GM19397 (cell line): ENCODE data around the gene PLXNA4.

Experiments used
- ATAC-seq: cut with Tn5 transposase; IDR thresholded peaks from one replicate; pipeline ENCODE4 v1.9.1; 2021; ENCODE audit warnings: mild to moderate bottlenecking, moderate library complexity; ENCODE audit not compliant: unreplicated experiment

PLXNA4 gene

DNA sequence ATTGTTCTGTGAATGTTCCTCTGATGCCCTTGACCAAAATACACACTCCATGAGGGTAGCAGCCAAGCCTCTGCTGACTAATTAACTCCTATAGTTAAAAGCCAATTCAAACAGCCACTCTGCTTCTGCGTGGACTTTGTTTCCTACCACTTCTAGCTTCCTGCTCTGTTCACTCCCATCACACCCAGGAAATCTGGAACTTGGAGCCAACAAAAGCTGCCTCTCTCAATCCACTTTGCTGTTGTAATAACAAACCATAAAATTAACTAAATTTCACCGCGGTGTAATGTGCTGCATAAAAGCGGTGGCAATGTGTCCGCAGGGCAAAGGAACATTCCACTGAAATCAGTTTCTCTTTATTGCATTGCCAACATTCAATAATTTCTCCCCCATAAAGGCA, 239.5 kb downstream of the PLXNA4 start:
- no peak for ATAC-seq

DNA sequence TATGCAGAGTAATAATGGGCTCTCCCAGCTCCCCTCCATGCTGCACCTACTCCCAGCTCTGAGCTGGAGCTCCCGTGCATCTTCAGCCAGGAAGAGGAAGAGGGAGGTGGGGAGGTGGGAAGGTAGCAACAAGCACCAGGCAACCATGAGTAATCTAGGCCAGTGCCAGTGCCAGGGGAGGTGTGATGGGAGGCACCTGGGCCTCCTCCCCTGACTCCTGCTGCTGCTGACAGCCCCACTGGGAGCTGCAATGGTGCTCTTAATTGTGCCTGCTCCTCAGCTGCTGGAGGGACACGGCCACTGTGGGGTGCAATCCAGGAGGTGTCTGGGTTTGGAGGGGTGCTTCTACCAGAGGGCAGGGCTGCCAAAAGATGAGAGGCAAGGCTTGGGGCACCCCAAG, 243.0 kb downstream of the PLXNA4 start:
- ATAC-seq = no peak

DNA sequence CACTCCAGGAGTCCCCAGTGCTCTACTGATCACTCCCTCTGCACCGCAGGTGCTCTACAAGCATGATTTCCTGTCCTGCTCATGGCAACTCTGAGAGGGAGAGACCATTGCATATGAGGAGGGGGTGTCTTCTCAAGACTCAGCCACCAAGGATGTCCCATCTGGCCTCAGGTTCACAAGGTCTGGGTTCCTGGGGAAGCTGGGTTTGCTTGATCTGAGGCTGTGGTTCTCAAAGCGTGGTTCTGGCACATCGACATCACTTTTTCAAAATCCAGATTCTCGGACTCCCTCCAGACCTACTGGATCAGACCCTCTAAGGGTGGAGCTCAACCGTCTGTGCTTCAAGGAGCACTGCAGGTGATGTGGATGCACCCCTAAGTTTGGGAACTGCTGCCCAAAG, 247.5 kb downstream of the PLXNA4 start:
- ATAC-seq = no peak

DNA sequence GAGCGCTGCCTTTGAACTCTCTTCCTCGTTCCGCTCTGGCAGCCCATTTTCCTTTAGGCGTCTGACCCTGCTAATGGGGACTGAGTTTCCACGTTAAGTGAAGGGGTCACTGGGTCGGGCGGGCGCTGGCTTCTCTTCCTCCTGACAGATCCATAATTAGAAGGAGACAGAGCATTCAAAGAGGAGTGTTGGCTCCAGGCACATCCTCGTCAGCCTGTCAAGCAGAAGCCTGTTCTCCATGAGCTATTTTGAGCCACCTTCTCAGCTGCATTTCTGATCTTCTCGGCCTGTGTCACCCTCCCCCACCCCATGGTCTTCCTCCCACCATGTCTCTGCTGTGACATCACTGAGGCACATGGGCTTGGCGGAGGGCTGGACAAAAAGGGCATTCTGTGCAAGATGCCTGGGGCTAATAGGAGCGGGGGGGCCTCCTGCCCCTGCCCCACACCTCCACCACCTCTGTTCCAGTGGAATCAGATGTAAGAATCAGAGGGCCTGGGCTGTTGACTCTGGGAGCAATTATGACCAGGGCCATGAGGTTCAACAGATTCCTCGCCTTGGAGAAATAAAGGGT, 248.1 kb downstream of the PLXNA4 start:
- no peak for ATAC-seq

DNA sequence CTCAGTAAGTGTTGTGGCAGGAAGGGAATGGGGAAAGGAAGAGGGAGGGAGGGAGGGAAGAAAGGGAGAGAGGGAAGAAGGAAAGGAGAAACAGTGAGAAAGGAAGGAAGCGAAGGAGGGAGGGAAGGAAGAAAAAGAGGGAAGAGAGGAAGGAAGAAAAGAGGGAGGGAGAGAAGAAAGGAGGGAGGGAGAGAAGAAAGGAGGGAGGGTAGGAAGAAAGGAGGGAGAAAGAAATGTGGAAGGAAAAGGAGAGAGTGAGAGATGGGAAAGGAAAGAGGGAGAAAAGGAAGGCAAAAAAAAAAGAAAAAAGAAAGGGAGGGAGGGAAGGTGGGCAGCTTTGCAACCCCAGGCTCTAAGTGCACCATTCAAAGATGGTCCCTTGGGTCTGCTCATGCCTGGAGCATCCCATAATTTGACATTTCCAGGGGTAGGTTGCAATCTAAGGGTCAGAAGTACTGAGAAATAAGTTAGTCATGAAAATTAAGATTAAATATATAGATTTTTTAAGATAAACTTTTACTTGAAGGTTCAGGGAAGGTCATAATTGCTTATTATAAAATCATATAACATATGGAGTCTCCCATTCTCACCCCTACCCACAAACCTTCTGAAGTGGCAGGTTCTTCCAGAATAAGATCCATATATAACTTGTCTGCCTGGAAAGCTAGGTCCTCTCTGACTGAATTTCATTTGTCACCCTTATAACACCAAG, 249.2 kb downstream of the PLXNA4 start:
- no peak for ATAC-seq

DNA sequence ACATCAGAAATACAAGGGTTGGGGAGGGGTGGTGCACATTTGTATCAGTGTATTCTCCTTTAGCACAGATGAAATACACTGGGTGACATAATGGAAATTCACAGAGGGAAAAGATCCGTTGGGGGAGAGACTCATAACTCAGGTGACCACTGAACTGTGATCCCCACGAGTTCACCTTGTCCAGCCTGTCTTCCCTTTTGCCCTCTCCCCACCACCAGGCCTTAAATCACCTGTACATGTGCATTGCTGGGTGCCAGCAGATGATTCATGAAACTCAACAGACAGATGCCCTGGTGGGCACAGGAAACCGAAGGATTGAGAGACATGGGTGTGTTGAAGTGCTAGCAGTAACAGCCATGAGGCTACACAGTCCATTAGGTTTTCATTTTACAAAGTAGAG, 253.3 kb downstream of the PLXNA4 start:
- ATAC-seq = no peak

DNA sequence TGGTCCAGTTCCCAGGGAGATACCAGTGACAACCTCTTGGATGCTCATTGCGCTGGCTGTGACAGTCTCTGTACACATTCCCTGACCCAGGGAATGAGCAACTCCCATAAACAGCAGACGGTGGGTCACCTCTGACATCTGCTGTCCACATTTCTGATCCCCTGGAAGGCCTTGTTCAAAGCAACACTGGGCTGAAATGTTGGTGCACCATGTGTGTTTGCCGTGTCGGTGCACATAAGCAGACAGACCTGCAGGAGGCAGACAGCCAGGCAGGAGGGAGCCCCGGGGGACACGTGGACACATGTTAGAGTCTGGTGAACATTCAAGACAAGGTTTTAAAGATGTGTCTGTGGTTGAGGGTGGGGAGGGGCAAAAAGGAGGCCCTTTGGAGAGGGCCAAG, 254.9 kb downstream of the PLXNA4 start:
- ATAC-seq = no peak

DNA sequence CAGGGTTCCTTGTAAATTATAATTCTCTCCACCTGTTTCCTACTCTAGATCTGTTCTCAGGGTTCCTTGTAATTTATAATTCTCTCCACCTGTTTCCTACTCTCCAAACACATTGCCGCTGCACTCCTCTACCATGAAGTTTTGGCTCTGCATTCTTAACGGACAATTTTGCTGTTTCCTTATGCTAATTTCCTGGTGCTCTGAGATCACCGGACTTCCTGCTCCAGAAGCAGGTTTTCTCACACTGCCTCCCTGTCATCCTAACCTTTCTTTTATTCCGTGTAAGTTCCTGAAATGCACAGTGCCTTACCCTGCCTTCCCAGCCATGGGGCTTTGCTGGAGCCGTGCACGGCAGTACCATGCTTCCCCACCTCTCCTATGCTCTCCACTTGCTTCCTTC, 256.8 kb downstream of the PLXNA4 start:
- ATAC-seq = no peak

DNA sequence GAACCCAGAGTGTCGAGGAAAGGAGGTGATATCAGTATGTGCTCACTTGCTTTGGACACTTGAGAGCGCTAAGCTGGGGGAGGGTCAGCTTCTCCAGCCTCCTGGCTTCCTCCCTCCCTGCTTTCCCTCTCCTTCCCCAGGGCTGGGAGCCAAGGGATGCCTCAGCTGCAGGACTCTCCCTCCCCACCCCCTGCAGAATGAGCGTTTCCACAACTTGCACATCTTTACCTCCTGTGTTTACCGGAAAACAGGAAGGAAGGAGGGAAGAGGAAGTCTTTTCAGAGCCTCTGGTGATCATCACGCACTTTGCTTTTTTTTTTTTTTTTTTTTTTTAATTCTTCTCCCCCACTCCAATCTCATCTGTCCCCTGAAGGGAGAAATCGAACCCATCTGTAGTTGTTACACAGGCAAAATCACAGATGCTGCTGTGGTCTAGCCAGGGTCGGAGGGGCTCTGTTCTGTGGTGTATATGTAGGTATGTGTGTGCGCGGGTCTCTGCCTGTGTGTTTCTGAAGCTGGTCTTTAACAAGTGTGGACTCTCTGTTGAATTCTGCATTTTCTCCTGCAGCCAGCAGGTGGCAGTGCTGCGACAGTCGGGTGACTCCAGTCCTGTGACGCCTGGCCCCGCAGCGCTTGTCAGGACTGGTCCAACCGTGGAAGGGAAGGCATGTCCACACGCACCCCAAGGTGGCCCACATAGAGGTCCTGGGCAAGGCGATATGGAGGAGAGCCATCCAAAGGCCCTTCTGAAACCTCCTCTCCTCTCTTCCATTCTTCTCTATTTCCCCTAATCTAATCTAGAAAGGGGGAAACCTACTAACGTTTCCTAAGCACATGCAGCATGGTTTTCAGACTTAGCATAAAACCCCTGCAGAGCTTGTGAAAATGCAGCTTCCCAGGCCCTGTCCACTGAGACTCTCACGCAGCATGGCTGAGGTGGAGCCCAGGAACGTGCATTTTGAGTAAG, 257.6 kb downstream of the PLXNA4 start:
- ATAC-seq = peak; percentile 83

DNA sequence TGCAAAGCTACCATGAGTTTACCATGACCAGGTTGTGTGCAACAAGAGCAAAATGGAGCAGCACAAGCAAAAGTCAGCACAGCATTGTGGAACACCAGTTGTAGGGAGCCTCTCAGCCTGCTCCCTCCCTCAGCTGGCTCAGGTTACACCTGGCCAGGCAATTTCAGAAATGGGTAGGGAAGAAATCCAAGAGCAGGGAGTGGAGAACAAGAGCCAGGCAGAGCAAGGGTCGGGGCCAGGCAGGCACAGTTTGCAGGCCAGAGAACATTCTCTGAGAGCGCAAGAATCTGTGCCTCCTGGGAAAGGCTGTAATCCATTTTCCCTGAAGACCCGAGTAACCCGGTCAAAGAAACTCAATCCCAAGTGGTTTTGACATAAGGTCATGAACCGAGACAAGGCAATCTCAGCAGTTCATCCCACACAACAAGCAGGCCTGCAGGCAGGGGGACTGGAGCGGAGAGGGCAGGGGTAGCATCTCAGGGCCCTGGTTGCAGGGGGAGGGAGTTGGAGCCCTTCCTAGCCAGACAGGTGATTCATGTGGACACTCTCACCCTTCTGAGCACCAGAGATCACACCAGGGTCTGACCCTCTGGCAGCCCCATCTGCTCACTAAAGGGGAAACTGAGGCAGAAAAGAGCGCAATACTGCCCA, 258.4 kb downstream of the PLXNA4 start:
- ATAC-seq = no peak

DNA sequence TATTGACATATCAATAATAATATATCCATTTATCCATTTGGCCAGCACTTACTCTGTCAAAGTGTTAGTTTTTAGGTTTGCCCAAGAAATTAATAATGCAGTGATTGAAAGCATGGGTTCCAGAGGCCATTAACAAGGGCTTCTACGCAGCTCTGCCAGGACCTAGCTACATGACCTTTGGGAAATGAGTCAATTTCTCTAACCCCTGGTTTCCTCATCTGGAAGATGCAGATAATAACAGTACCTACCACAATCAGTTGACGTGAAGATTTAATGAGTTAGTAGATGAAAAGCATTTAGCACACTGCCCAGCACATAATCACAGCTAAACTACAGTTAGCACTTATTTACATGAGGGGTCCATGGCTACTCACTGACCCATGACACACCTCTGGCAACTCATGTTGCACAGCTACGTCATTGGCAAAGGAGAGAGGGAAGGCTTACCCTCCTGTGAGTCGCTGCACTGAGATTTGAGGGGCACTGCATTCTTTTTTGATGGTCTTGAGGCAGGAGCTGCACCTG, 263.7 kb downstream of the PLXNA4 start:
- no peak for ATAC-seq

DNA sequence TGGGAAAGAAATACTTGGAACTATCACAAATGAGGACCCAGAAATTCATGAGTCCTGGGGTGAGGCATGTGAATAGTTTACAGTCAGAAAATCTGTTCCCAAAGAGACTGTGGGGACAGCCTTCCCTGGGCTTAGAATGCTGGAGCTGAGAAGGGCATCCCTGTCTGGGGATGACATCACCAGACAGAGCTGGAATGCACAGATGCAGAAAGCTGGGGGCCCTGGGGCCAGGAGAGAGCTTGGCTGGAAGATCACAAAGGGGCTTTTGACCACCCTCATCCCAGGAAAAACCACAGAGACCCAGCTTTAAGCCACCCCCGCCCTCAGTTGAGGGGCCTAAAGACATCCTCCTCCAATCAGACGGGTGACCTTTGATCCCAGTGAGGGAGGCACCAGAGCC, 264.5 kb downstream of the PLXNA4 start:
- no peak for ATAC-seq

DNA sequence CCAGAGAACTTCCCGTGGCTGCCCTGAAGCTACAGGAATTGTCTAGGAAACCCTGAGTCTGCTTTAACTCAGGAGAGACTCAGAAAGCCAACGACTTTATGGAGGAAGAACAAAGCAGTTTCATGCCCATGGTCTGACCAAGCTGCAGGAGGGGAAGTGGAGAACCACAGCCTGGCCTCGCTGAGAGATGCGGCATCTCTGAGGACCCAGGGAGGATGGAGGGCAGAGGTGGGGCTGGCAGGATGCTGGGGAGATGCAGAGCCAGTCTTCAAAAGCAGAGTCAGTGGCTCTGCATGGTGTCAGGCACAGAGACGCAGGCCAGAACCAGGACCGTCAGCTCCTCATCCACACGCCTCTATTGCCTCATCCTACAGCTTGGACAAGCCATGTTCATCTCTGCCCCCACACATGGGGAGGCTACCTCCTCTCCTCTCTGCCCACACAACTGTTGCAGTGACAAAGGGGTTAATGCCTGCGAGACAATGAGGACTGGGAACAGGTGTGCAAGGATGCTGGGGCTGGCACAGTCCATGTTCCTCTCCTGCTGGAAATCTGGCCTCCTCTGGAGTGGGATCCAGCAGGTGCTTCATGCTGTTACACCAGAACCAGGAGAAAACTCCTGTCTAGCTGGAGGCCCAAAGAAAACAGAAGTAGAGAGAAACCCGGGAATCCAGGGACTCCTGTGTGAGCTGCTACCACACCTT, 267.0 kb downstream of the PLXNA4 start:
- ATAC-seq = no peak

DNA sequence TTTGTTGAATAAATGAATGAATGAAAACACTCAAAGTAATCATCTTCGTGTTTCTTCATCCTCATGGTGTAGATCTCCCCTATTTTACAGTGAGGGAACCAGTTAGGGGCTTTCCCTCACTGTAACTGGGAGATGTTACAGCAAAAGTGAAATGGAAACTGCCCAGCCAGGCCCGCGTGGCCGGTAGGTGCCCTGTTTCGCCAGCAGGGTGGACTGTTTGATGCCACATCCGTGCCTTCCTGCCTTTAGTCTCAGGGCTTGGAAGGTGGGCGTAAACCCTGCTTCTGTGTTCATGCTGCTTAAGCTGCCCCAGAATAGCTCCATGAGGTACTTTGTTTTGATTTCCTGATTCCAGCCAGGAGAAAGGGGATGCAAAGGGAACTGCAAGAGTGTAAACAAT, 268.8 kb downstream of the PLXNA4 start:
- ATAC-seq = no peak

DNA sequence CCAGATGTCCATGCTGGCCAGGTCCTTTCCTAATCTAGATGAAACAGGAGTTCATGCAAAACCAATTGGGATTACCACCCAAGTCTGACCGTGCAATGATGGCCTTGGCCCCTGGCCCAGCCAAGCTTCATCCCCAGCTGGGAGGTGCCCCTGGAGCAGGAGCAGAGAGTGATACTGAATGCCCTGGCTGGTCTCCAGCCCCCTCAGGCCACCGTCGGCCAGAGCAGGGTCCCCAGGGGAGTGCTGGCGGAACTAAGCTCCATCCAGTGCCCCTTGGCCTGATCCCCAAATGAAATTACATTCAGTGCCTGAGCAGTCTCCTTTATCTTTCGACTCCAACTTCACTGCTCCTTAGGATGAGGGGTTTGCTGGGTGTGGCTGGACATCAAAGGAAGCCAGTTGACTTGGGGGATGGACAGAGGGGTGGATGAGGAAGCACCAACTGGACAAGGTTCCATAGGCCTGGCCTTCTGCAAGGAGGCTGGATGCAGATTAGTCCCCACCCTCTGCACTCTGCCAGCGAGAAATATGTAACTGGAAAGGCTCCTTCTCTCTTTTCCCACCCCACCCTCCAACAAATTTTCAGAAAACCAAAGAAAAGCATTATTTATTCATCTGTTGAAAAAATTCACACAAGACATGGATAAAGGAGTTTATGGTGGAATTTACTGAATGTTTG, 275.5 kb downstream of the PLXNA4 start:
- ATAC-seq = no peak

DNA sequence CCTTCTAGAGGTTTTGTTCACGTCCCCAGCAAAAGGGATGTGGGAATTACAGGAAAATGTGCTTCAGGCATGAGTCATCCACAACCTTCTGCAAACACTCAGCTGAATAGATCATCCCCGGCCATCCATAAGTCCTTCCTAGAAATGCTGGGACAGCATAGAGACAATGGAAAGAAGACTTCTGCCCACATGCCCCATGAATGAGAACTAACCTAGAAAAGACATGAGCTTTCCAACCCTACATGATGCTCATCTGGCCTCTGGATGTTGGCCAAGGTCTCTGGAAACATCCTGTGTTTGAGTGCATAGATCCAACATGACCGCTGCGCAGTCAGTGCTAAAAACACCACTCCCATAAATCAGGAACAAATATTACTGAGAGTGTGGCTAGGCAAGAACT, 277.5 kb downstream of the PLXNA4 start:
- ATAC-seq = no peak

DNA sequence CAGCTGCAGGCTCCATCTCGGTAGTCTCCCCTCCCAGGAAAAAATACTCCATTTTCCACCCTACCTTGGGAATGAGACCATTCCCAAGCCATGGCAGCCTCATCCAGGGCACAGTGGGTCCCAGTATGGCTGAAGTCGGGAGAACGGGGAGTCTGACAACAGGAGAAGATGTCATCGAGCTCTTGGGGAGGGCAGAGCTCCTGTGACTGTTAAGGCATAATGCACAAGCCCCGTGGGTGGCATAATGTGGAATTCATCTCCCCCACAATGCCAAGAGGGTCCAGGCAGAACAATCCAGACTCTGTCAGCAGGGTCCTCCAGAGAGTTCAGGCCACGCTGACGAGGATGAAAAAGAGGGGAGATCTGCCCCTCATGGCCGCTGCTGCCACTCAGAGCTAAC, 279.4 kb downstream of the PLXNA4 start:
- ATAC-seq = no peak

DNA sequence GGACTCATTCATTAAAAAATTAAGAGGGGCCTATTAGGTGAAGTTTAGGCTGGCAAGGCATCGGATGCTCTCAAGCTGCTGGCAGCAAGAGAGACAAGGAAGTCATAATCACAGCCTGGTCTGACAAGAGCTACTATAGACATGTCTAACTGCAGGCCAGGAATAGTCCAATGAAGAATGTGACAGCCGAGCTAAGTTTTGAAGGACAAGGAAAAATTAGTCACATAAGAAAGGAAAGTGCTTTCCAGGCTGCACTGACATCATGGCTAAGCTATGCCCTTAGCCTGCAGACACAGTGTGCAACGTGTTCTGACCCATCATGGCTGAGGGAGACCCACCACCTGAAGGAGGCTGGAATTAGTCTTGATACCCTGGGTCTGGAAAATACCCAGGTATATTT, 281.1 kb downstream of the PLXNA4 start:
- ATAC-seq = no peak

DNA sequence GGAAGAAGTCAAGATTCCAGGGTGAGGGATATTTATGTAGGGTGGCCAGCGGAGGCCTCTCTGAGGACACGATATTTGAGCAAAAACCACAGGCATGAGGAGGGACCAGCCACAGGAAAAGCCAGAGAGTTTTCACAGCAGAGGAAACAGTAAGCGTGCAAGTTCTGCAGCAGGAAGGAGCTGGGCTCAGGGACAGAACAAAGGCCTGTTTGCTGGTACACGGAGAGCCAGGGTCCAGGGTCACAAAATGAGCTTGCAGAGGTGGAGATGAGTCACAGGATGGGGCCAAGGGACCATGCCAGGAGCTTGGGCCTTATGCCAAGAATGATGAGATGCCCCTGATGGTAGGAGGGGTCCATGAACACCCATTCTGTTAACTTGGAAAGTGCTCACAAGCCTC, 283.5 kb downstream of the PLXNA4 start:
- ATAC-seq = no peak

DNA sequence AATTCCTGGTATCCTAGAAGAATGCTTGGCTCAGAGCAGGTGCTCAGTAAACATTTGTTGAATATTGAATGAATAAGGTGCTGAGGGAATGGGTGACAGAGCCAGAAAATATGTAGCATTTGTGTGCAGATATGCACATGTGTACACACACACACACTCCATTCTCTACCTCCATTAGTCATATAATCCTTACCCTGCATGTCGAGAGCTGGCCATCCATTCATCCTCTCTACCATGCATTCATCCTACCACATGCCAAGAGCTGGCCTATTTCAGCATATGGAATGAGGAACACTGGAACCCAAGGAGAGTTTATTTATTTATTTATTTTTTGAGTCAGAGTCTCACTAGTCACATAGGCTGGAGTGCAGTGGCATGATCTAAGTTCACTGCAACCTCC, 284.8 kb downstream of the PLXNA4 start:
- ATAC-seq = no peak
